Large intestine (tissue), 3 donors: ENCODE measurements around the gene TECPR1. TPM values are rescaled to one million over a fixed set of nuclear protein-coding genes. Genes with fewer than 3 reads are reported as not detected.

Source experiments
- DNase-seq, 2 donors: peaks; one replicate each; pipeline versions ENCODE4 v3.0.0 to v3.0.0-alpha.2; 2013
- H3K27ac ChIP-seq: one replicate; pipeline ENCODE4 v1.5.1; 2013; ENCODE audit warnings: low read length
- H3K27me3 ChIP-seq: 2 replicates; pipeline ENCODE4 v1.6.1; 2013; ENCODE audit warnings: low read length; ENCODE audit not compliant: control insufficient read depth, insufficient read depth
- H3K36me3 ChIP-seq: 2 replicates; pipeline ENCODE4 v1.6.1; 2013; ENCODE audit warnings: low read length; ENCODE audit not compliant: control insufficient read depth, insufficient read depth
- H3K4me1 ChIP-seq: one replicate; pipeline ENCODE4 v1.6.1; 2013; ENCODE audit warnings: low read length; ENCODE audit not compliant: control insufficient read depth, insufficient read depth
- H3K4me3 ChIP-seq: one replicate; pipeline ENCODE4 v1.5.1; 2013; ENCODE audit warnings: low read length
- H3K9me3 ChIP-seq: one replicate; pipeline ENCODE4 v1.6.1; 2013; ENCODE audit warnings: mild to moderate bottlenecking, low read depth, low read length, moderate library complexity; ENCODE audit not compliant: control insufficient read depth
- WGBS: methylation state at CpG from one replicate; pipeline ENCODE4 v1.1.5; 2013; ENCODE audit warnings: low lambda C conversion rate; ENCODE audit not compliant: insufficient coverage; 5-methylcytosine and 5-hydroxymethylcytosine counted together
- polyA plus RNA-seq: library from polyadenylated mRNA; unstranded; fragments of 120-200 nt; gene quantifications from one replicate; pipeline ENCODE4 v1.2.1, GENCODE V29; 2013

TECPR1 gene
- polyA plus RNA-seq, 1 donor = 15.1 TPM

- Histone ChIP-seq H3K4me1 (peaks cover 6% of the 10 kb centered on the region), H3K36me3 (peaks cover 38% of the 10 kb centered on the region), H3K9me3 (peaks cover 6% of the 10 kb centered on the region), H3K27ac (no peak overlapping the region), H3K27me3 (no peaks in the 10 kb centered on the region), H3K4me3 (no peak overlapping the region)
- no peak for DNase-seq
- WGBS = no CpG with 5 or more reads among the region's 28 CpGs
Measured at GRCh38 chr7:98203261-98203963, 48.6 kb downstream of the TECPR1 start.

GRCh38 chr7:98202367-98203195, 49.5 kb downstream of the TECPR1 start:
- WGBS = 97% methylated on average over 6 of the region's 15 CpGs
- H3K27ac ChIP-seq = no peak overlapping the region
- peaks cover 6% of the 10 kb centered on the region for H3K9me3 ChIP-seq
- DNase-seq = no peak
- peaks cover 6% of the 10 kb centered on the region for H3K4me1 ChIP-seq
- peaks cover 38% of the 10 kb centered on the region for H3K36me3 ChIP-seq
- no peak overlapping the region for H3K4me3 ChIP-seq
- no peaks in the 10 kb centered on the region for H3K27me3 ChIP-seq

GRCh38 chr7:98200364-98200763, 51.7 kb downstream of the TECPR1 start:
- H3K9me3 ChIP-seq = peaks cover 2% of the 10 kb centered on the region
- H3K4me3 ChIP-seq = no peak overlapping the region
- no peak for DNase-seq
- H3K27ac ChIP-seq = no peak overlapping the region
- H3K36me3 ChIP-seq = peaks cover 34% of the 10 kb centered on the region
- H3K27me3 ChIP-seq = no peaks in the 10 kb centered on the region
- WGBS = no CpG with 5 or more reads among the region's 6 CpGs
- peaks cover 6% of the 10 kb centered on the region for H3K4me1 ChIP-seq

- 97% methylated on average over 3 of the region's 5 CpGs for WGBS
Measured at GRCh38 chr7:98199131-98199530, 52.9 kb downstream of the TECPR1 start.

GRCh38 chr7:98196706-98197605, 55.1 kb downstream of the TECPR1 start:
- H3K9me3 ChIP-seq = no peaks in the 10 kb centered on the region
- no peaks in the 10 kb centered on the region for H3K27me3 ChIP-seq
- H3K4me1 ChIP-seq = no peaks in the 10 kb centered on the region
- peaks cover 49% of the 10 kb centered on the region for H3K36me3 ChIP-seq
- no peak for DNase-seq
- 83% methylated on average over 2 of the region's 16 CpGs for WGBS
- H3K4me3 ChIP-seq = no peak overlapping the region
- no peak overlapping the region for H3K27ac ChIP-seq

More at GRCh38 chr7:98199131-98199530, 52.9 kb downstream of the TECPR1 start:
- H3K36me3 ChIP-seq = peaks cover 39% of the 10 kb centered on the region
- no peak overlapping the region for H3K27ac ChIP-seq
- no peak for DNase-seq
- H3K9me3 ChIP-seq = no peaks in the 10 kb centered on the region
- peaks cover 1% of the 10 kb centered on the region for H3K4me1 ChIP-seq
- no peaks in the 10 kb centered on the region for H3K27me3 ChIP-seq
- H3K4me3 ChIP-seq = no peak overlapping the region

- 100% methylated on average over 2 of the region's 8 CpGs for WGBS
- no peak overlapping the region for H3K27ac ChIP-seq
- no peaks in the 10 kb centered on the region for H3K4me1 ChIP-seq
- peaks cover 54% of the 10 kb centered on the region for H3K36me3 ChIP-seq
- no peak overlapping the region for H3K4me3 ChIP-seq
- no peak for DNase-seq
- H3K27me3 ChIP-seq = no peaks in the 10 kb centered on the region
- H3K9me3 ChIP-seq = no peaks in the 10 kb centered on the region
Measured at GRCh38 chr7:98194672-98195457, 57.2 kb downstream of the TECPR1 start.

GRCh38 chr7:98194186-98194585, 57.8 kb downstream of the TECPR1 start:
- 100% methylated on average over 1 of the region's 28 CpGs for WGBS
- Histone ChIP-seq H3K4me1 (no peaks in the 10 kb centered on the region), H3K4me3 (no peak overlapping the region), H3K9me3 (no peaks in the 10 kb centered on the region), H3K27ac (no peak overlapping the region), H3K27me3 (no peaks in the 10 kb centered on the region), H3K36me3 (peaks cover 60% of the 10 kb centered on the region)
- no peak for DNase-seq

GRCh38 chr7:98193474-98194180, 58.4 kb downstream of the TECPR1 start:
- H3K9me3 ChIP-seq = no peaks in the 10 kb centered on the region
- 80% methylated on average over 1 of the region's 37 CpGs for WGBS
- H3K27me3 ChIP-seq = no peaks in the 10 kb centered on the region
- no peak for DNase-seq
- no peak overlapping the region for H3K4me3 ChIP-seq
- H3K27ac ChIP-seq = no peak overlapping the region
- peaks cover 65% of the 10 kb centered on the region for H3K36me3 ChIP-seq
- H3K4me1 ChIP-seq = no peaks in the 10 kb centered on the region

- Histone ChIP-seq H3K9me3 (no peaks in the 10 kb centered on the region), H3K27ac (no peak overlapping the region), H3K4me3 (no peak overlapping the region), H3K27me3 (no peaks in the 10 kb centered on the region), H3K4me1 (no peaks in the 10 kb centered on the region), H3K36me3 (peaks cover 72% of the 10 kb centered on the region)
- DNase-seq = no peak
- 100% methylated on average over 2 of the region's 22 CpGs for WGBS
Measured at GRCh38 chr7:98192781-98193457, 59.1 kb downstream of the TECPR1 start.
